Naive thymus-derived CD8-positive, alpha-beta T cell (primary cell): ENCODE measurements around the gene COPS6. TPM values are rescaled to one million over a fixed set of nuclear protein-coding genes. Genes with fewer than 3 reads are reported as not detected.
A peak's percentile ranks its signal among the peaks of the same experiment; 100 is the strongest.

Experiments used
- ATAC-seq, 2 donors: fragments of 150-1000 bp; cut with Tn5 transposase in 1 of 2; sonication (Bioruptor Pico), chemical (Tn5 transposase) in 1 of 2; 1 replicate in 1 of 2; 2 replicates in 1 of 2; pipeline ENCODE4 v1.10.0; 2021; ENCODE audit warnings: mild to moderate bottlenecking in 2 of 2, moderate library complexity in 2 of 2
- POLR2A ChIA-PET: fragments of 350-600 bp; sonication (Branson Sonifier 250); formaldehyde crosslinking; loops from one replicate; lab custom pipeline; 2021; ENCODE audit warnings: antibody characterized with exemption; lab: Charles Lee
- DNase-seq, 10 donors: peaks; one replicate each; pipeline versions ENCODE4 v3.0.0 to v3.0.0-alpha.2; 2020 to 2022
- H3K27ac Mint-ChIP-seq, 10 donors: one replicate each; pipeline ENCODE4 v1.8.0; 2020 to 2022; ENCODE audit warnings: mild to moderate bottlenecking in 10 of 10, mixed read lengths in 10 of 10, moderate library complexity in 4 of 10, inconsistent platforms in 1 of 10
- H3K27me3 Mint-ChIP-seq, 5 donors: one replicate each; pipeline ENCODE4 v1.8.0; 2021 to 2022; ENCODE audit warnings: mixed read lengths in 5 of 5
- H3K36me3 Mint-ChIP-seq, 3 donors: one replicate each; pipeline ENCODE4 v1.8.0; 2020 to 2022; ENCODE audit warnings: mixed read lengths in 3 of 3, mild to moderate bottlenecking in 2 of 3, inconsistent platforms in 1 of 3
- H3K4me1 Mint-ChIP-seq, 4 donors: one replicate each; pipeline ENCODE4 v1.8.0; 2021 to 2022; ENCODE audit warnings: mixed read lengths in 4 of 4
- H3K4me3 Mint-ChIP-seq, 10 donors: one replicate each; pipeline ENCODE4 v1.8.0; 2020 to 2022; ENCODE audit warnings: mild to moderate bottlenecking in 10 of 10, mixed read lengths in 10 of 10, moderate library complexity in 6 of 10, inconsistent platforms in 1 of 10
- H3K9me3 Mint-ChIP-seq, 9 donors: one replicate each; pipeline ENCODE4 v1.8.0; 2020 to 2022; ENCODE audit warnings: mixed read lengths in 9 of 9, mild to moderate bottlenecking in 3 of 9, inconsistent platforms in 1 of 9, moderate library complexity in 1 of 9
- microRNA-seq: library from miRNA; unstranded; fragments of <30 nt; microRNA quantifications from one replicate; pipeline ENCODE4 v1.2.0, GENCODE V29; 2022; ENCODE audit warnings: borderline microRNAs expressed
- polyA plus RNA-seq, 3 donors: library from polyadenylated mRNA; unstranded; fragments of 300-500 nt; fragmentation: Illumina TruSeq; gene quantifications; one replicate each; pipeline ENCODE4 v1.2.3, GENCODE V29; 2021
- total RNA-seq, 8 experiments: library from RNA in 2 of 8; stranded (reverse) in 2 of 8; gene quantifications; one replicate each; pipeline ENCODE4 v1.2.3 and lab custom pipeline; 2021 to 2026

COPS6 gene
- total and polyA plus RNA-seq, 5 experiments from 2014 or later, result 72.0 to 145 (median 107) TPM

GRCh38 chr7:100132126-100132525 lies 43.4 kb downstream of the COPS6 start:
- H3K27ac Mint-ChIP-seq, result peak overlapping the region in 4 of 10 donors; percentile 50 to 82 (median 63)

DNA sequence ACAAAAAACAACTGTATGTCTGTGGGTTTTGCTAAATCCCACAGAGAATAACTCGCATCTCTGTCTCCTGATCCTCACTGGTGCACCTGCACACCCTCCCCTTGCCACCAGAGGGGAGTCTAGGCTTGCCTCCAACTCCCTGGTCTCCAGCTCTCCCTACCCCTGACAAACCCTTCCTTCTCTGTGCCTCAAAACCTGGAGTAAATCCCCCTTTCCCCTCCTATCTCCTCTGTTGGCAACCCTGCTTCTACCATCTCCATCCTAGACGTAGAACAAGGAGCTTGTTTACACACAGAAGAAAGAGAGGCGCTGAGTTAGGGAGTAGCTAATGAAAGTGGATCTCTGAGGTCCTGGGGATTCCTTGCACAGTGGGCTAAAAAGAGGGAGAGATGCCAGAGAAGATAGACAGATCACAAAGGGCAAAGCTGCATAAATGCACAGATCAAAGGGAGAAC lies 44.0 kb downstream of the COPS6 start:
- Mint-ChIP-seq H3K4me3 (peak overlapping the region in 3 of 10 donors; percentile 14 to 59 (median 28)), H3K27ac (peak overlapping the region in 8 of 10 donors; percentile 3 to 82 (median 32)), H3K9me3 (no peaks in the 10 kb centered on the region), H3K36me3 (no peaks in the 10 kb centered on the region), H3K27me3 (no peaks in the 10 kb centered on the region), H3K4me1 (peaks cover 9 to 29% (median 24%) of the 10 kb centered on the region in 4 donors)
- ATAC-seq (peak; percentile 77 to 78), DNase-seq (peak; percentile 44 to 82 (median 61))
- POLR2A ChIA-PET, result interaction anchor here (0.7 to 3.0 kb wide), 11 partner anchors 12 to 275 kb away, joined by 3 to 16 read pairs (median 5); partner anchors contain the start of genes GAL3ST4, LAMTOR4, PVRIG and TRAPPC14

More at GRCh38 chr7:100132126-100132525, 43.4 kb downstream of the COPS6 start:
- peaks cover 9 to 29% (median 22%) of the 10 kb centered on the region in 4 donors for H3K4me1 Mint-ChIP-seq
- no peaks in the 10 kb centered on the region for H3K36me3 Mint-ChIP-seq
- POLR2A ChIA-PET, result interaction anchor here (0.7 to 3.0 kb wide), 9 partner anchors 11 to 275 kb away, joined by 3 to 16 read pairs (median 5); partner anchors contain the start of genes GAL3ST4, LAMTOR4, PVRIG and TRAPPC14
- no peak for ATAC-seq
- no peaks in the 10 kb centered on the region for H3K9me3 Mint-ChIP-seq
- H3K27me3 Mint-ChIP-seq, result no peaks in the 10 kb centered on the region
- no peak for DNase-seq
- peak overlapping the region in 2 of 10 donors; percentile 14 to 24 for H3K4me3 Mint-ChIP-seq

DNA sequence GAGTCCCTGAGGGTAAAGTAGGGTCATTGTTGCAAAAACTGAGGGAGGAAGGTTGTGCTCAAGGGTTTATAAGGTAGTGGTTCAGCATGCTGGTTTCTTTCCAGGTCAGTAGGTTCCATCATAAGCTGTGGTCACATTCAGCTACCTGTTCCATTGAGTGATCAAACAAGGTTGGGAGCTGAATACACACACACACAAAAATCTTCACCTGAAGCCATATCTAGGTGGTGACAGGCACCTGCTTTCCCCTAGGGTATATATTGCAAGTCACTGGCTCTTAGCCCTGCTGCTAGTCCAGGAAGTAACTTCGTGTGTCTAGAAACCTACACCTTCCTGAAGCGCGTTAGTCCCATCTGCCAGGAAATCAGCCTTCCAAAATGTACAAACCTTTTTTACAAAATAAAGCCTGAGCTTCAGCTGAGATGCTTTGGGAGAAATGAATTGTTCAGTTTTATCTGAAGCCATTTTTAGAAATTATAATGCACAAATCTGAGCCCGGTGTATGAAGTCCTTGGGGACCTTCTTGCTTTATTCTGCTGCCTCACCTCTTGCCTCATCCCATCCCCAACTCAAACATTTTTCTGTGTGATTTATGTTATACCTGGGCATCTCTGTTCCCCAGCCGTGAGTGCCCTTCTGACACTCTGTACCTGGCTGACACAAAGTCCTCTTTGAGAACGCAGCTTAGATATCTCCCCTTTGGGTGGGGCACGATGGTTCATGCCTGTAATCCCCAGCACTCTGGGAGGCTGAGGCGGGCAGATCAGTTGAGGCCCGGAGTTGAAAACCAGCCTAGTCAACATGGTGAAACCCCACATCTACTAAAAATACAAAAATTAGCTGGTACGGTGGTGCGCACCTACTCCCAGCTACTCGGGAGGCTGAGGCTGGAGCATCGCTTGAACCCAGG lies 49.3 kb downstream of the COPS6 start:
- DNase-seq, result peak in 1 of 10 donors; percentile 32
- H3K9me3 Mint-ChIP-seq, result no peaks in the 10 kb centered on the region
- peaks cover 0 to 22% (median 9%) of the 10 kb centered on the region in 4 donors for H3K4me1 Mint-ChIP-seq
- H3K27me3 Mint-ChIP-seq, result no peaks in the 10 kb centered on the region
- peak; percentile 47 to 71 for ATAC-seq
- no peaks in the 10 kb centered on the region for H3K36me3 Mint-ChIP-seq
- H3K4me3 Mint-ChIP-seq, result peak overlapping the region in 3 of 10 donors; percentile 12 to 49 (median 29)
- H3K27ac Mint-ChIP-seq, result peak overlapping the region in 8 of 10 donors; percentile 69 to 88 (median 79)
- POLR2A ChIA-PET, result interaction anchor here (0.6 to 2.5 kb wide), 12 partner anchors 10 to 157 kb away, joined by 3 to 9 read pairs (median 5); partner anchors contain the start of genes GPC2, LAMTOR4, PVRIG and STAG3

GRCh38 chr7:100141555-100141949 lies 52.8 kb downstream of the COPS6 start:
- no peak for ATAC-seq
- no peaks in the 10 kb centered on the region for H3K36me3 Mint-ChIP-seq
- H3K27ac Mint-ChIP-seq, result peak overlapping the region in 1 of 10 donors; percentile 4
- H3K9me3 Mint-ChIP-seq, result no peaks in the 10 kb centered on the region
- peaks cover 0 to 22% (median 9%) of the 10 kb centered on the region in 4 donors for H3K4me1 Mint-ChIP-seq
- H3K27me3 Mint-ChIP-seq, result no peaks in the 10 kb centered on the region
- POLR2A ChIA-PET, result interaction anchor here (0.6 to 1.5 kb wide), 3 partner anchors 12 to 113 kb away, joined by 6 to 7 read pairs (median 6); no protein-coding TSS in a partner anchor
- no peak overlapping the region for H3K4me3 Mint-ChIP-seq
- no peak for DNase-seq

Small RNAs within 50 kb of the gene (microRNA-seq; reads per million reads assigned to microRNA genes)
- gene MIR106B, result 5,476 reads per million, percentile 93 among the genes with 10 or more reads in this experiment
- 1,036 reads per million, percentile 84 among the genes with 10 or more reads in this experiment for gene MIR25
- gene MIR93, result 2,656 reads per million, percentile 91 among the genes with 10 or more reads in this experiment

Other genes starting within 250 kb of the COPS6 start
- gene OR2AE1, start 211.9 kb upstream of the COPS6 start, total RNA-seq, result 1 to 10 TPM; 1.1 to 1.3 TPM
- not detected for gene OR2AE1, start 211.9 kb upstream of the COPS6 start, polyA plus RNA-seq
- 10 to 100 TPM; 68.4 to 70.6 TPM for gene TRIM4, start 169.4 kb upstream of the COPS6 start, total RNA-seq
- 10 to 100 TPM; 22.2 to 32.2 (median 31.0) TPM for gene TRIM4, start 169.4 kb upstream of the COPS6 start, polyA plus RNA-seq
- gene GJC3, start 159.3 kb upstream of the COPS6 start, total RNA-seq, result 1 to 10 TPM; 1.6 to 1.7 TPM
- 1 to 10 TPM in 1 of 3 donors, under 1 TPM in 1, not detected in 1; 0.42 to 2.0 TPM for gene GJC3, start 159.3 kb upstream of the COPS6 start, polyA plus RNA-seq
- gene AZGP1, start 112.9 kb upstream of the COPS6 start, total RNA-seq, result not detected
- not detected for gene AZGP1, start 112.9 kb upstream of the COPS6 start, polyA plus RNA-seq
- 100 to 1,000 TPM; 104 to 108 TPM for gene ZKSCAN1, start 73.4 kb upstream of the COPS6 start, total RNA-seq
- gene ZKSCAN1, start 73.4 kb upstream of the COPS6 start, polyA plus RNA-seq, result 10 to 100 TPM; 39.1 to 63.6 (median 47.1) TPM
- 10 to 100 TPM in 1 of 2 experiments, 1 to 10 TPM in 1; 8.3 to 10.5 TPM for gene ZSCAN21, start 39.2 kb upstream of the COPS6 start, total RNA-seq
- 10 to 100 TPM in 1 of 3 donors, 1 to 10 TPM in 2; 5.2 to 11.2 (median 8.2) TPM for gene ZSCAN21, start 39.2 kb upstream of the COPS6 start, polyA plus RNA-seq
- 10 to 100 TPM; 42.7 to 48.8 TPM for gene ZNF3, start 7.2 kb upstream of the COPS6 start, total RNA-seq
- 10 to 100 TPM; 17.4 to 28.4 (median 20.2) TPM for gene ZNF3, start 7.2 kb upstream of the COPS6 start, polyA plus RNA-seq
- 100 to 1,000 TPM; 159 to 161 TPM for gene MCM7, start 12.4 kb downstream of the COPS6 start, total RNA-seq
- gene MCM7, start 12.4 kb downstream of the COPS6 start, polyA plus RNA-seq, result 10 to 100 TPM; 28.7 to 46.6 (median 40.1) TPM
- gene AP4M1, start 12.7 kb downstream of the COPS6 start, total RNA-seq, result 10 to 100 TPM in 1 of 2 experiments, 1 to 10 TPM in 1; 7.5 to 10.9 TPM
- gene AP4M1, start 12.7 kb downstream of the COPS6 start, polyA plus RNA-seq, result 1 to 10 TPM; 1.7 to 3.6 (median 2.3) TPM
- 10 to 100 TPM; 61.6 to 68.7 TPM for gene TAF6, start 30.4 kb downstream of the COPS6 start, total RNA-seq
- gene TAF6, start 30.4 kb downstream of the COPS6 start, polyA plus RNA-seq, result 10 to 100 TPM; 21.3 to 39.0 (median 31.5) TPM
- gene CNPY4, start 30.7 kb downstream of the COPS6 start, total RNA-seq, result 10 to 100 TPM; 99.0 to 99.6 TPM
- gene CNPY4, start 30.7 kb downstream of the COPS6 start, polyA plus RNA-seq, result 10 to 100 TPM; 19.8 to 23.5 (median 20.6) TPM
- gene MBLAC1, start 38.0 kb downstream of the COPS6 start, total RNA-seq, result 1 to 10 TPM; 5.6 to 7.2 TPM
- 1 to 10 TPM; 2.1 to 2.3 (median 2.1) TPM for gene MBLAC1, start 38.0 kb downstream of the COPS6 start, polyA plus RNA-seq
- 100 to 1,000 TPM; 170 to 206 TPM for gene LAMTOR4, start 59.9 kb downstream of the COPS6 start, total RNA-seq
- 100 to 1,000 TPM; 403 to 435 (median 430) TPM for gene LAMTOR4, start 59.9 kb downstream of the COPS6 start, polyA plus RNA-seq
- gene TRAPPC14, start 69.8 kb downstream of the COPS6 start, total RNA-seq, result 100 to 1,000 TPM; 103 to 109 TPM
- gene TRAPPC14, start 69.8 kb downstream of the COPS6 start, polyA plus RNA-seq, result 1 to 10 TPM; 2.1 to 4.5 (median 2.4) TPM
- 10 to 100 TPM; 37.0 to 39.1 TPM for gene GAL3ST4, start 79.6 kb downstream of the COPS6 start, total RNA-seq
- 1 to 10 TPM; 4.0 to 6.5 (median 5.4) TPM for gene GAL3ST4, start 79.6 kb downstream of the COPS6 start, polyA plus RNA-seq
- gene GPC2, start 88.4 kb downstream of the COPS6 start, total RNA-seq, result 10 to 100 TPM; 39.0 to 40.1 TPM
- 1 to 10 TPM in 1 of 3 donors, under 1 TPM in 2; 0.09 to 1.1 (median 0.42) TPM for gene GPC2, start 88.4 kb downstream of the COPS6 start, polyA plus RNA-seq
- gene STAG3, start 88.9 kb downstream of the COPS6 start, total RNA-seq, result 10 to 100 TPM; 12.0 to 12.1 TPM
- gene STAG3, start 88.9 kb downstream of the COPS6 start, polyA plus RNA-seq, result 1 to 10 TPM; 6.0 to 8.6 (median 6.9) TPM
- 10 to 100 TPM; 81.5 to 83.8 TPM for gene PVRIG, start 131.0 kb downstream of the COPS6 start, total RNA-seq
- 10 to 100 TPM; 79.1 to 85.4 (median 84.7) TPM for gene PVRIG, start 131.0 kb downstream of the COPS6 start, polyA plus RNA-seq
- gene SPDYE3, start 218.7 kb downstream of the COPS6 start, total RNA-seq, result not detected
- gene SPDYE3, start 218.7 kb downstream of the COPS6 start, polyA plus RNA-seq, result 10 to 100 TPM in 1 of 3 donors, 1 to 10 TPM in 2; 4.8 to 10.9 (median 7.7) TPM